GM18526 (cell line): ENCODE results near the gene ATP10B.

ENCODE experiments used
- POLR2A ChIP-seq: IDR thresholded peaks from 3 replicates; pipeline ENCODE4 v1.6.1; 2011; ENCODE audit not compliant: insufficient read length; ENCODE audit errors: extremely low read depth

Gene ATP10B

DNA sequence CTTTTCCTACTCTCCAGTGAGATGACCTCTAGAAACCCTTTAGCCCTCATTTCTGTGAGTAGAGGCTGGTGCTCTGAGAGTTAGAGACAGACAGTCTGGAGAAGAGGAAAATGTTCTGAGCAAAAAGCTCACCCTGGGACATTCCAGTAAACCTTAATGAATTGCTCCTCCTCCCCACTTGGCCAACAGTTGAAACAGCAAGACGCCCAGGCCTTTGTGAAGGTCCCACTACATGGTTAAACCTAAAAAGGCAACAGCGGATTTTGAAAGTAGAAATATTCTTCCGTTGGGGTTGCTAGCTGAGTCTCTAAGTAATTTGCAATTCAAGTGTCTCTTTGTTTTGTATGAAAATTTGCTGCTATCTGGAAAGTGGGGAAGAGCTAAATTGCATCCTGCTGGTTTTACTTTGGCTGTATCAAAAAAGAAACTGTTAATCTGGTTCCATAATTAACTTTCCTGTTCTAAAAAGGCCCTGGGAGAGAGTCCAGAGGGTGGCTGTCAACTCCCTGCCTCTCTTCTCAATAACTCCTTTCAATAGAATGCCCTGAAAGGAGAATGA, 63.8 kb downstream of the ATP10B start:
- TF ChIP-seq POLR2A: no peak

DNA sequence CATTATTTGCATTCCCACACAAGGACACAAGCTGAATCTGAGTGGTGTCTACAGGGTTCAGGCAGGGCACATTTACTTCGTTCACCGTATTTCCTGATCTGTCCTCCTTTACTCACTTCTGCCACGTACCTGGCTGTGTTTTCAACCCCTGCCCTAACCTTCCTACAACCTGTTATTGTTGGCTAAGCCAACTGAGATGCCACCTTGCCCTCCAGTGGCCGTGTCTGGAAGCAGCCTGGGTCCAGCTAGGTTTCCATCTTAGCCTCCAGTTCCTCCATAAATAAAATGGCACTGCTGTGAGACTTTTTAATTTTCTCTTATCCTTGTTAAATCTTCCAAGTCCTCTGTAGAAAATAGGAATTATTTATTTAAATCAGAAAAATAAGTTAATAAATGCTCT, 64.8 kb downstream of the ATP10B start:
- no peak for TF ChIP-seq POLR2A

DNA sequence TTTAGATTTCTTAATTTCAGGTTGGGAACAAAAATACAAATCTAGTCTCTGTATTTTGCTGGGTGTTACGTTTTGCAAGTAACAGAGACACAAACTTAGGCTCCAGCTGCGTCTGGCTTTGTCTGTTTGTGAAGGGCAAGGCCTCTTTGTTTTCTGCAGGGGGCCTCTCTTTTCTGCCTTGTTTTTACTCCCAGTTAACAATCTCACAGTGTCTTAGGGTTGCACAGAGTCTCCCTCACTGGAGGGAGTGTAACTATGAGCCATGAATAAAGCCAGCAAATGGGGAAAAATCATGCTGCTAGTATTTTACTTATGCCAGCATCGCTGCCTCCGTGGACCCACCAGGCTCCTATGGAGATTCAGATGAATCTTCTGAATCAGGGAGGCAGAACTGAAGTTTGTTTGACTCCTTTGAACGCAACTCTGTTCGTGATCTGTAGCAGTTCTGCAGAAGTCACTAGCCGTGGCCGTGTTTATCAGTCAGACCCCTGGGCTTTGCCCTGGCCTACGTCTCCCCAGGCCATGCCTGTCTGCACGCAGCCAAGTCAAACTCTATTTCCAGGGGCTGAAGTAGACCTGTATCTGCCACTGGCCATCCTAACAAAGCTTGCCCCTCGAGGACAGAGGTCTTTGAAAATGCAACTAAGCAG, 77.2 kb downstream of the ATP10B start:
- TF ChIP-seq POLR2A: no peak

DNA sequence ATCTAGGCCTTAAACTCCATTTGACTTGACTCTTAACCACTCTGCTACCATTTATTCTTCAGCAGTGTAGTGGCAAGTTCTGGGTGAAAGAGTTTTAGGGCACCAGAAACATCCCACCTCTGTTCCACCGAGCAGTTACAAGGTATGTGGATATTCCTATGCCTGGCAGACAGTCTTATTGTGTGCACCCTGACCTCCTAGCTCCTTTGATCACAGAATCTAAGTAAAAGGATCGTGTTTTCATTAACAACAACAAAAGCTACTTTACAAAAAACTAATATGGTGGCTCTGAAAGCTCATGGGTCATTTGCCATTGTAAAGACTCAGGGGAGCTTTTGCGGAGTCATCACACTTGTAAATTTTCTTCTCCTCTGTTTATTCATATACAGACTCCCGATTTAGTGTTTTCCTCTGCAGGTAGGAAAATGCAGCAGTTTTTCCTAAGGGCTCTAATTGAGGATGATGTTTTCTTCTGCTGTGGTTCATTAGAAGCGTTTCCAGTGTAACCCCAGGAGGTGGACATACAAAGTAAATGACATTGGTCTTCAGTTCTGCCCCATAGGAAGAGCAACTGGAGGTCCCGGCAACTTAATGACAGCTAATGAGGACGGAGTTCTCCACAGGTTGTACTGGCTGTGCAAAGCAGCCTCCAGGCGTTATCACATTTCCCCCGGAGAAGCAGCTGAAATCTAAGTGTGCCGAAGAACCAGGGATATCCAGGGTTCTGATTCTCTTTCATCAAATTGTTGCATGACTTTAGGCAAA, 78.2 kb downstream of the ATP10B start:
- no peak for TF ChIP-seq POLR2A

- no peak for TF ChIP-seq POLR2A
Observed at GRCh38 chr5:160772854-160773253, 79.2 kb downstream of the ATP10B start.

DNA sequence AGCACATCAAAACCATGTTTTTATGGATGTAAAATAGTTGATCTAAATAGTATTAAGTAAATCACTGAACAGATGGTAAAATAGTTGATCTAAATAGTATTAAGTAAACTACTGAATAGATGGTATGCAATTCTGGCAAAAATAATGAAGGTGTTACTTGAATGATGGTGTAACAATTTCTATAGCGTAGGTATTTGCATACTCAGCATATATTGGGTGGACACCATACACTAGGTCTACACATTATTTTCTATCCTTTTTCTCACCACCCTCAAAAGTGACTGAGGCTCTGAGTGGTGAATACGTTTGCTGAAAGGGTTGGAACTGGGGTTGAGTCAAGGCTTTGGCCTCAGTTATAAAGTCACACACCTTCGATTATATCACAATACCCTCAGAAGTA, 81.3 kb downstream of the ATP10B start:
- no peak for TF ChIP-seq POLR2A

GRCh38 chr5:160769301-160769700, 82.7 kb downstream of the ATP10B start:
- TF ChIP-seq POLR2A: no peak

DNA sequence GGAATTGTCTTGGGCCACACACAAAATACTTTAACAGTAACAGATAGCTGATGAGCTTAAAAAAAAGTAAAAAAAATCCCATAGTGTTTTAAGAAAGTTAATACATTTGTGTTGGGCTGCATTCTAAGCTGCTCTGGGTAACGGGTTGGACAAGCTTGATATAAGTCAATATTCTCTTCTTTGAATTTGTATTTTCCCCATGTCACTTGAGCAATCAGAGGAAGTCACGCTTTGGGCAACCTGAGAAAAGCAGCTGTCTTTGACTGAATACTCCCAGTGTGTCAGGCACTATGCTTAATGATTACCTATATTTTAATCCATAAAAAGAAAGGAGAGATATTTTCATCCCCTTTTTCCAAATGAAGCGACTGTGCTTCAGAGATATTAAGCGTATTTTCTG, 84.9 kb downstream of the ATP10B start:
- TF ChIP-seq POLR2A: no peak

- TF ChIP-seq POLR2A: no peak
Observed at GRCh38 chr5:160760008-160760407, 92.0 kb downstream of the ATP10B start.

DNA sequence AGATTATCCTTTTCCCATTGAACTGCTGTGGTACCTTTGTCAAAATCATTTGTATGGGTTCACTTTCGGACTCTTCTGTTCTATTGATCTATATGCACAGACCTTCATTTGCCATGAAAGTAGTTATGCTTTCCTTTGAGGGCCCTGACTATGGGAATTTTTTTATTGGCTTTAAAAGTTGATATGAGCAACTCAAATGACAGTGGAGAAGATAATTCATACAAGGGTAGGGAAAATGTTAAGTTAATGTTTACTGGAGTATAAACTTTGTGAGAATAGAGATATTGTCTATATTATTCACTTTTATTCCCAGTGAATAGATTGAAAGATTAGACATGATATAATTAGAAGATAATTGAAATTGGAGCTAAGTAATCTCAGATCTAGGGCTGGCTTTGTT, 94.8 kb downstream of the ATP10B start:
- no peak for TF ChIP-seq POLR2A

DNA sequence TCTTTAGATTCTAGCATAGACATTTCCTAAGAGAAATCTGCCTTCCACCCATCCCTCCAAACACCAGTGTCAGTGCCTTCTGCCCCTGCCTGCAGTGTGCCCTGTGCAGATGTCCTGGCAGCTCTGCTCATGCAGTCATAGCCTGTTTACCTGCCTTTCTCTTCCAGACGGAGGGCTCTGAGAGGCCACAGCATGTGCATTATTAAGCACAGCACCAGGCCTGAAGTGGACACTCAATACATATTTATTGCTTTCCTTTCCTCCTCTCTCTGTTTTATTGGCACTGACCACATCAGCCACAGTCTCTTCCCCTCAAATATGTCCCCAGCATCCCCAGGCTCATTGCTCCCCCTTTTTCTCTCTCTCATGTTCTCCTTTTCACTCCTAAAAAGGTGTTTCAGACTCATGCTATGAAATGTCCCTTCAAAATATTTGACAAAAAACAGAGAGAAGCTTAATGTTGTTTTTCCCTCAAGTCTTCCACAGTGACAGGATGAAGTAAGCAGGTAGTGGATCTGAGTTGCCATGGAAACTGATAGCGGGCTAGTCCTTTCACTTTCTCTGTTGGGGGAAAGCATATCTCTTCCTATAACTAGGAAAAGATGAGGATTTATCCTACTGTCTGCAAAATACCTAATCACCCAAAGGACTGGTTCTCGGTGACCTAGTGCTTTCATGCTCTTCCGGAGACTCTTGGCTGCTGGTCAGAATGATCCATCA, 100.9 kb downstream of the ATP10B start:
- no peak for TF ChIP-seq POLR2A

DNA sequence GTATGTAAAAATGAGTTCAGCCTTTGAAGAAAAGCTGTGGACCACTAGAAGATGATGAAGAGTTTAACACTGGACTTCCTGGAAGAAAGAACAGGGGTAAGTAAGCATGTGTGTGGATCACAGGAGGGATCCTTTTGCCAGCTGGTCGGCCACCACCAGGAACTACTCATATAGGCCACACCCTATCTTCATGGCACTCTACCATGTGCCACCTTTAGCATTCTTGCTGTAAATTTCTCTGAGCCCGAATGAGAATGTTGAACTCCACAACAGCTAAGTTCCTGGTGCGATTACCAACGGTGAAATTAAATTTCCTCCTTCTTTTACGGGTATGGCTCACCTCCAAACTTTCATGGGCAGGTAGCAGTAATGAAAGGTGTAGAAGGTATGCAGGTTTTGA, 102.3 kb downstream of the ATP10B start:
- no peak for TF ChIP-seq POLR2A

- no peak for TF ChIP-seq POLR2A
Observed at GRCh38 chr5:160749026-160749425, 103.0 kb downstream of the ATP10B start.

DNA sequence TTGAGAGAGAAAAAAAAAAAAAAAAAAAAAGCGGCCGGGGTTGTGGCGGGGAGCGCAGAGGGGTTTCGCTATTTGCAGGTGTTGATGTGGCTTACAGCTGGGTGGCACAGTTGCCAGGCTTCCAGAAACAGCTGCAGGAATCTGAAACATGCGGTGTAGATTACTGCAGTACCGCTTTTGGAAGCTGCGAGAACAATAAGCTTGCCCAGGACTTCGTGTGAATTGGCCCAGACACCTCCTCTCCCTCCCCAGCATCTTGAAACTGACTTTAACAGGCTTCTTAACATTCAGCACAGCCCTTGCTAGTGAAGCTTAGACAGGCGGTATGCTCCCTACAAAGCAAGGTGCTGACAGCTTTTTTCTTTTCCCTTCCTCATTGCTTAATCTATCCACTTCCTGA, 104.0 kb downstream of the ATP10B start:
- no peak for TF ChIP-seq POLR2A

DNA sequence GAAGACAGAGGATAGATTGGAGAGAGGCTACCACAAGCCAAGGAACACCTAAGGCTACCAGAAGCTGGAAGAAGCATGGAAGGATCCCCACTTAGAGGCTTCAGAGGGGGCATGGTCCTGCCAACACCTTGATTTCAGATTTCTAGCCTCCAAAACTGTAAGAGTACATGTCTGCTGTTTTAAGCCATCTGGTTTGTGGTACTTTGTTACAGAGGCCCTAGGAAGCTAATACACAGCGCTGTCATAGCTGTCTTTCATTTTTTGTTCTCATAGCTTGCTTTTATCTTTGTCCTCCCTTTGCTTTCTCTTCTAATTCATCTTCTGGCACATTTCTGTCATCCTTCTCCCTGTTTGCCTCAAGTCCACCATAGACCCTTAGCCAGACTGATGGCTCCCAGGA, 104.5 kb downstream of the ATP10B start:
- TF ChIP-seq POLR2A: no peak
